ENCODE results near the gene HERPUD1.
"Not testable (repeated sequence)": the region's sequence is repeated elsewhere in the genome, so short reads cannot be mapped to it uniquely, and the experiment has no call there.

HERPUD1 gene

GRCh38 chr16:56931892-56932720, at the start of gene HERPUD1:
Gene HERPUD1 (plus strand): TSS chr16:56932142. CDS start chr16:56932245, 103 bp downstream.
- DNase-seq = peak; percentile 86

- no peak for DNase-seq
Observed at GRCh38 chr16:56883586-56883985, 48.4 kb upstream of the HERPUD1 start.

GRCh38 chr16:56884026-56884582, 47.8 kb upstream of the HERPUD1 start:
- no peak for DNase-seq

GRCh38 chr16:56884929-56885328, 47.0 kb upstream of the HERPUD1 start:
- not testable (repeated sequence) for DNase-seq

GRCh38 chr16:56885446-56886162, 46.3 kb upstream of the HERPUD1 start:
- no peak for DNase-seq

GRCh38 chr16:56886296-56886695, 45.6 kb upstream of the HERPUD1 start:
- no peak for DNase-seq

- no peak for DNase-seq
Observed at GRCh38 chr16:56886826-56887225, 45.1 kb upstream of the HERPUD1 start.

- DNase-seq = no peak
Observed at GRCh38 chr16:56888806-56889205, 43.1 kb upstream of the HERPUD1 start.

GRCh38 chr16:56889206-56889605, 42.7 kb upstream of the HERPUD1 start:
- no peak for DNase-seq

- DNase-seq = no peak
Observed at GRCh38 chr16:56891685-56892084, 40.3 kb upstream of the HERPUD1 start.

GRCh38 chr16:56892705-56893104, 39.2 kb upstream of the HERPUD1 start:
- DNase-seq = no peak

- DNase-seq = no peak
Observed at GRCh38 chr16:56894331-56894917, 37.5 kb upstream of the HERPUD1 start.

- no peak for DNase-seq
Observed at GRCh38 chr16:56895813-56896212, 36.1 kb upstream of the HERPUD1 start.

- no peak for DNase-seq
Observed at GRCh38 chr16:56896244-56896643, 35.7 kb upstream of the HERPUD1 start.

- DNase-seq = no peak
Observed at GRCh38 chr16:56897026-56897799, 34.7 kb upstream of the HERPUD1 start.

GRCh38 chr16:56898847-56899246, 33.1 kb upstream of the HERPUD1 start:
- DNase-seq = no peak

GRCh38 chr16:56903866-56904265, 28.1 kb upstream of the HERPUD1 start:
- DNase-seq = no peak

- no peak for DNase-seq
Observed at GRCh38 chr16:56907401-56907800, 24.5 kb upstream of the HERPUD1 start.

GRCh38 chr16:56909527-56909979, 22.4 kb upstream of the HERPUD1 start:
- no peak for DNase-seq

- no peak for DNase-seq
Observed at GRCh38 chr16:56910112-56910511, 21.8 kb upstream of the HERPUD1 start.

- DNase-seq = peak; percentile 61
Observed at GRCh38 chr16:56910654-56911539, 21.0 kb upstream of the HERPUD1 start.

All from GF-D8 (cell line).